Measurements from ENCODE around the gene AKAP9.
"Not testable (repeated sequence)": the region's sequence is repeated elsewhere in the genome, so short reads cannot be mapped to it uniquely, and the experiment has no call there.

- not testable (repeated sequence) for TF ChIP-seq CTCF, MYC (IDR thresholded peaks at IDR 0.05; ENCODE audit: low read depth, low read length)
Observed at GRCh38 chr7:91956464-91956863, 15.8 kb downstream of the AKAP9 start.
